ENCODE results near the gene TSPEAR. TPM values are rescaled to one million over a fixed set of nuclear protein-coding genes. Genes with fewer than 3 reads are reported as not detected.

The TSPEAR gene
- total RNA-seq, 2 donors from 2014 or later: not detected

GRCh38 chr21:44519346-44520325 is 191.7 kb downstream of the TSPEAR start:
- Histone ChIP-seq H3K36me3 (no peaks in the 10 kb centered on the region), H3K9me3 (no peaks in the 10 kb centered on the region), H3K4me3 (no peak overlapping the region), H3K27me3 (no peaks in the 10 kb centered on the region), H3K4me1 (no peaks in the 10 kb centered on the region), H3K27ac (no peak overlapping the region)
- TF ChIP-seq CTCF (IDR thresholded peaks at IDR 0.05): no peak
- DNase-seq (ENCODE audit: low spot score): no peak

- Histone ChIP-seq H3K9me3 (no peaks in the 10 kb centered on the region), H3K4me3 (no peak overlapping the region), H3K27ac (no peak overlapping the region), H3K4me1 (no peaks in the 10 kb centered on the region), H3K36me3 (no peaks in the 10 kb centered on the region), H3K27me3 (no peaks in the 10 kb centered on the region)
- TF ChIP-seq CTCF (IDR thresholded peaks at IDR 0.05): no peak
- no peak for DNase-seq (ENCODE audit: low spot score)
Observed at GRCh38 chr21:44518686-44519085, 192.7 kb downstream of the TSPEAR start.

GRCh38 chr21:44517175-44517899 is 194.0 kb downstream of the TSPEAR start:
- Histone ChIP-seq H3K4me3 (no peak overlapping the region), H3K36me3 (no peaks in the 10 kb centered on the region), H3K27ac (no peak overlapping the region), H3K4me1 (no peaks in the 10 kb centered on the region), H3K27me3 (no peaks in the 10 kb centered on the region), H3K9me3 (no peaks in the 10 kb centered on the region)
- no peak for TF ChIP-seq CTCF (IDR thresholded peaks at IDR 0.05)
- no peak for DNase-seq (ENCODE audit: low spot score)

- DNase-seq (ENCODE audit: low spot score): no peak
- Histone ChIP-seq H3K27me3 (no peaks in the 10 kb centered on the region), H3K36me3 (no peaks in the 10 kb centered on the region), H3K4me3 (no peak overlapping the region), H3K4me1 (no peaks in the 10 kb centered on the region), H3K9me3 (no peaks in the 10 kb centered on the region), H3K27ac (no peak overlapping the region)
- TF ChIP-seq CTCF (IDR thresholded peaks at IDR 0.05): no peak
Observed at GRCh38 chr21:44516828-44517174, 194.6 kb downstream of the TSPEAR start.

- Histone ChIP-seq H3K4me3 (no peak overlapping the region), H3K27me3 (no peaks in the 10 kb centered on the region), H3K27ac (no peak overlapping the region), H3K9me3 (no peaks in the 10 kb centered on the region), H3K36me3 (no peaks in the 10 kb centered on the region), H3K4me1 (no peaks in the 10 kb centered on the region)
- no peak for DNase-seq (ENCODE audit: low spot score)
- TF ChIP-seq CTCF (IDR thresholded peaks at IDR 0.05): no peak
Observed at GRCh38 chr21:44516342-44516741, 195.0 kb downstream of the TSPEAR start.

Data from right atrium auricular region (tissue), 2 donors.